NCI-H524 (cell line): Measurements from ENCODE around the gene CCDC107.
A peak's percentile ranks its signal among the peaks of the same experiment; 100 is the strongest.
"Not testable (repeated sequence)": the region's sequence is repeated elsewhere in the genome, so short reads cannot be mapped to it uniquely, and the experiment has no call there.

Experiments used
- DNase-seq, 2 experiments: peaks; one replicate each; lab custom pipeline; 2025; lab: John Stamatoyannopoulos, UW

The CCDC107 gene

GRCh38 chr9:35637427-35637955 lies 20.6 kb upstream of the CCDC107 start:
- DNase-seq = not testable (repeated sequence)

- DNase-seq = not testable (repeated sequence)
These were observed 19.3 kb upstream of the CCDC107 start for GRCh38 chr9:35638751-35639150.

GRCh38 chr9:35639225-35639624 lies 18.9 kb upstream of the CCDC107 start:
- DNase-seq = not testable (repeated sequence)

- no peak for DNase-seq
These were observed 18.5 kb upstream of the CCDC107 start for GRCh38 chr9:35639631-35640030.

GRCh38 chr9:35640431-35640830 lies 17.7 kb upstream of the CCDC107 start:
- not testable (repeated sequence) for DNase-seq

- not testable (repeated sequence) for DNase-seq
These were observed 16.6 kb upstream of the CCDC107 start for GRCh38 chr9:35641478-35641877.

GRCh38 chr9:35643046-35643445 lies 15.0 kb upstream of the CCDC107 start:
- no peak for DNase-seq

GRCh38 chr9:35645736-35646135 lies 12.4 kb upstream of the CCDC107 start:
- not testable (repeated sequence) for DNase-seq

GRCh38 chr9:35646153-35646532 lies 11.9 kb upstream of the CCDC107 start:
- no peak for DNase-seq

GRCh38 chr9:35646533-35647265 lies 11.4 kb upstream of the CCDC107 start:
- DNase-seq = peak; percentile 75 to 88

- DNase-seq = no peak
These were observed 8.4 kb upstream of the CCDC107 start for GRCh38 chr9:35649431-35650340.

- no peak for DNase-seq
These were observed 7.5 kb upstream of the CCDC107 start, which contains the start of gene SIT1 for GRCh38 chr9:35650341-35651158. SIT1 (minus strand) TSS chr9:35650931; CDS start chr9:35650853, 78 bp downstream.

GRCh38 chr9:35651956-35652828 lies 5.9 kb upstream of the CCDC107 start:
- no peak for DNase-seq

- DNase-seq = no peak
These were observed 5.3 kb upstream of the CCDC107 start for GRCh38 chr9:35652829-35653209.

- DNase-seq = no peak
These were observed 4.5 kb upstream of the CCDC107 start for GRCh38 chr9:35653611-35654010.

- no peak for DNase-seq
These were observed 1.7 kb upstream of the CCDC107 start for GRCh38 chr9:35656348-35656747.

- DNase-seq = peak; percentile 64 to 72
These were observed 1.1 kb upstream of the CCDC107 start for GRCh38 chr9:35656831-35657545.

GRCh38 chr9:35657546-35658136 lies 451 bp upstream of the CCDC107 start, which contains the start of gene RMRP:
RMRP (minus strand) TSS chr9:35658019.
- DNase-seq = peak; percentile 96 to 99

GRCh38 chr9:35658968-35659220 lies 802 bp downstream of the CCDC107 start:
- DNase-seq = peak in 1 of 2 experiments; percentile 28

GRCh38 chr9:35659340-35659739 lies 1.2 kb downstream of the CCDC107 start:
- DNase-seq = no peak
